Stimulated activated CD4-positive, alpha-beta T cell treated with anti-CD3 and anti-CD28 coated beads, Interleukin-2, amount 100 ng/mL, for 4 hours (primary cell): ENCODE measurements around the gene FAM184A.
"Not testable (repeated sequence)": the region's sequence is repeated elsewhere in the genome, so short reads cannot be mapped to it uniquely, and the experiment has no call there.

Experiments used
- DNase-seq: peaks from one replicate; pipeline ENCODE4 v3.0.0-alpha.2; 2020; ENCODE audit warnings: low read depth

FAM184A gene

DNA sequence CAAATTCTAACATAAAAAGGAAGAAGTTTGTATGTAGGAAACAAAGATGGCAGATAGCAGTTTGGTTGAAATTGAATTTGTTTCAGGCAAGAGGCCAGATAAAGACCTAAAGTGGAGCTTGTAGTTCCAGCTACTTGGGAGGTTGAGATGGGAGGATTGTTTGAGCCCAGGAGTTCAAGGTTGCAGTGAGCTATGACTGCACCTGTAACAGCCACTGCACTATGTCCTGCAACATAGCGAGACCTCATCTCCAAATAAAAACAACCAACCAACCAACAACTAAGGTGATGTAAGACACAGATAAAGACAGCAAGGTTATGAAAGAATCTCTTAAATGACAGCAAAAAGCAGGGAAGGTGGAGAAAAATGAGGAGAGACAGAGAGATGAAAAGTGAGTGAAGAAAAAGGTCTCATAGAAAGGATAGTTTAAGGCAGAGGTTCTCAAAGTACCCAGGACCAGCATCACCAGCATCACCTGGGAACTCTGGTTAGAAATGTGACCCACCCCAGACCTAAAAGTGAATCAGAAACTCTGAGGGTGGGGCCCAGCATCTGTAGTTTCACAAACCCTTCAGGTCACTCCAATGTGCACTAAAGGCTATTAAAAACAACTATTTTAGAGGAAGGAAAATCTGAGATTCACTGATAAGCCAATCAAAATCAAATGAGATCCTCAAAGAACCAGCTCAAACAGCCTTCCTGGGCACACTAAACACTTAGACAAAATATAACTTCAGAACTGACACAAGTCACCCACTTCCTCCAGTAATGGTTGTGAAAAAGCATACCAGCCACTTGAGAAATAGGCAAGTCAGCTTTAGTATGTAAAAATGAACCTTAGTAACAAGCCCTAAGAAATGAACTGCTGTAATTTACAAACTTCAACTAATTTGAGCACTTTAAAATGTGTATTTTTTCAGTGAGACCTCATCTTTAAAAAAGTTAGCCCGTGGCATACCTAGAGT lies 57.6 kb downstream of the FAM184A start:
- no peak for DNase-seq

DNA sequence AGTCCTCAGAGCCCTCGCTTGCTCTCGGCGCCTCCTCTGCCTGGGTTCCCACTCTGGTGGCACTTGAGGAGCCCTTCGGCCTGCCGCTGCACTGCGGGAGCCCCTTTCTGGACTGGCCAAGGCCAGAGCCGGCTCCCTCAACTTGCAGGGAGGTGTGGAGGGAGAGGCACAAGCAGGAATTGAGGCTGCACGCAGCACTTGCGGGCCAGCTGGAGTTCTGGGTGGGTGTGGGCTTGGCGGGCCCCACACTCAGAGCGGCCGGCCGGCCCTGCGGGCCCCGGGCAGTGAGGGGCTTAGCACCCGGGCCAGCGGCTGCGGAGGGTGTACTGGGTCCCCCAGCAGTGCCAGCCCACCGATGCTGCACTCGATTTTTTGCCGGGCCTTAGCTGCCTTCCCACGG lies 63.3 kb downstream of the FAM184A start:
- not testable (repeated sequence) for DNase-seq

- DNase-seq: no peak
Observed at GRCh38 chr6:119012521-119012920, 65.9 kb downstream of the FAM184A start.

- DNase-seq: not testable (repeated sequence)
Observed at GRCh38 chr6:119009266-119009665, 69.2 kb downstream of the FAM184A start.

GRCh38 chr6:119006974-119007373 lies 71.5 kb downstream of the FAM184A start:
- no peak for DNase-seq

- no peak for DNase-seq
Observed at GRCh38 chr6:119002069-119002468, 76.4 kb downstream of the FAM184A start.

- no peak for DNase-seq
Observed at GRCh38 chr6:118999494-119000040, 78.9 kb downstream of the FAM184A start.

DNA sequence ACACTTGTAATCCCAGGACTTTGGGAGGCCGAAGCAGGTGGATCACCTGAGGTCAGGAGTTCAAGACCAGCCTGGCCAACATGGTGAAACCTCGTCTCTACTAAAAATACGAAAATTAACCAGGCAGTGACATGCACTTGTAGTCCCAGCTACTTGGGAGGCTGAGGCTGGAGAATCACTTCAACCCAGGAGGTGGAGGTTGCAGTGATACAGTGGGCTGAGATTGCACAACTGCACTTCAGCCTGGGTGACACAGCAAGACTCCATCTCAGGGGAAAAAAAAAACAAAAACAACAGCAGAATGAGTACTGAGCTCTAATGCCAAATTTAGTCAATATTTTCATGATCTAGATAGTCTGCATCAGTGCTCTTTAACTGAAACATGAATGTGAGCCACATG lies 81.0 kb downstream of the FAM184A start:
- DNase-seq: not testable (repeated sequence)

- no peak for DNase-seq
Observed at GRCh38 chr6:118996289-118996820, 82.1 kb downstream of the FAM184A start.

GRCh38 chr6:118993803-118994251 lies 84.6 kb downstream of the FAM184A start:
- DNase-seq: no peak

DNA sequence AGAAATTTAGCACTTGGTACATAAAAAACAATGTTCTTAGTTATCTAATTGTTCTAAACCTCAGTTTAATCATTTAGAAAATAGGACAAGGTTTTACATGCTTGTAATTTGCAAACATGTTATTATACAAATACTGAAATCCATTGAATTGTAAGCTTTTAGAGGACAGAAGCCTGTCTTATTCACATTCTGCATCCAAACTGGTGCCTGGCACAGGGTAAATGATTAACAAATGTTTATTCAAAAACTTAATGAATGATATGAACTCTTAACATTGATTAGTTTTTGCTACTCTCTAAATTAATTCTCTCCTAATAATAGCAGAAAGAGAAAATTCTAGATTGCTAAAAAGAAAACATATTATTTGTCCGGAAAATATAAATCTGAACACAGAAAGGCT lies 85.1 kb downstream of the FAM184A start:
- no peak for DNase-seq

DNA sequence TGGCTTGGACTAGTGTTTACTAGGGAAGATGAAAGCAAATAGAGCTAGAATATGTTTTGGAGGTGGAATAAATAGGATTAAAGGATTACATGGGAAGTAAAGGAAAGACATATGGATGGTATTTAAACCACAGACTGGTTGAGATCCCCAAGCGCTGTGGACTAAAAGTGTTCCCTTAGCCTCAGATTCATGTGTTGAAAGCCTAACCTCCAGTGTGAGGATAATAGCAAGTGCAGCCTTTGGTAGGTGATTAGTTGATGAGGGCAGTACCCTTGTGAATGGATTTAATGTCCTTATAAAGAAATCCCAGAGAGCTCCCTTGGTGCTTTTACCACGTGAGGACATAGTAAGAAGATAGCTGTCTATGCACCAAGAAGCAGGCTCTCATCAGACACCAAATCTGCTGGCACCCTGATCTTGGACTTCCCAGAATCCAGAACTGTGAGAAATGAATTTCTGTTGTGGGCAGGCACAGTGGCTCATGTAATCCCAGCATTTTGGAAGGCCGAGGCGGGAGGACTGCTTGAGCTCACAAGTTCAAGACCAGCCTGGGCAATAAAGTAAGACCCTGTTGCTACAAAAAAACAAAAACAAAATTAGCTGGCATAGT lies 86.2 kb downstream of the FAM184A start:
- DNase-seq: no peak

GRCh38 chr6:118986312-118986711 lies 92.2 kb downstream of the FAM184A start:
- DNase-seq: no peak

- DNase-seq: no peak
Observed at GRCh38 chr6:118985123-118985830, 93.2 kb downstream of the FAM184A start.

GRCh38 chr6:118984342-118984741 lies 94.1 kb downstream of the FAM184A start:
- DNase-seq: no peak

DNA sequence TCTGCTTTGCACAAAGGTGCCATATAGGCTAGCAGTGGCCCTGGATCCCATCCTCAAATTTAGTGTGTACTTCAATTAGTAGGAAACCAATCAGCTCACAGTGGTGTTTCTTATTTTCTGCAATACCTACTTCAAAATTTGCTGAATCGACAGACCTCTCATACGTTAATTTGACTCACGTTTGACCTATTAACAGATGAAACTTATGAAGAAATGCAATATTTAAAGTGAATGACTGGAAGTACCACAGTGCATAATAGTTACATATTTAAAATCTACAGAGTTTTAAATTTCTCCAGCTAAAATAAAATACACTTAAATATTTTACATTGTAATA lies 95.9 kb downstream of the FAM184A start:
- no peak for DNase-seq

DNA sequence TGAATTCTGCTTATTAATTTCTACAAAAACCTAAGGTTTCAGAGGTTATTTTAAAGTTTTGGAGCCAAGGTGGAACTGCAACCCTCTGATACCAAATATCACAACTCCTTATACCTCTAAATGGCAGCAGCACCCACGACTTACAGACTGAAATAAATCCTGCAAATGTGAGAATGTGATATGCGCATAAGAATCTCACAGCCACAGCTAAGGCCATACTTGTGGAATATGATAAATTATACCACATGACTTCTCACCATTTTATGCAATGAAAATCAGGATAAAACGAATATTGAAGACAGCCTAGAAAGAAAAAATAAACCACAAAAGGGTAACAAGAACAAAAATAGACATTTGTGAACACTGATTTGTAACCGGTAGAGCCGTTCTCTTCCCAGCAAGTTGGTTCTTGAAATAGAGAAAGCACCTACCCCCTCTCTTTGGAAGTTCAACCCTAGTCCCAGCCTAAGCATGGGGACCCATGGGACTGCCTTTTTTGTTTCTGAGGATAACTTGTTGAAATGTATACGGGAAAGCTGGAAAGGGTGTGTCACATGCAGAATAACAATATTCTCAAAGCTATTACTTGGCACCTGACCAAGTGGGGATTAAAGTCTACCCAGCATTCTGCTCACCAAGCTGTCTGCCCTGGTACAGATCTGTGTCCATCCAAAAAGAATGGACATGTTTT lies 96.4 kb downstream of the FAM184A start:
- DNase-seq: no peak

DNA sequence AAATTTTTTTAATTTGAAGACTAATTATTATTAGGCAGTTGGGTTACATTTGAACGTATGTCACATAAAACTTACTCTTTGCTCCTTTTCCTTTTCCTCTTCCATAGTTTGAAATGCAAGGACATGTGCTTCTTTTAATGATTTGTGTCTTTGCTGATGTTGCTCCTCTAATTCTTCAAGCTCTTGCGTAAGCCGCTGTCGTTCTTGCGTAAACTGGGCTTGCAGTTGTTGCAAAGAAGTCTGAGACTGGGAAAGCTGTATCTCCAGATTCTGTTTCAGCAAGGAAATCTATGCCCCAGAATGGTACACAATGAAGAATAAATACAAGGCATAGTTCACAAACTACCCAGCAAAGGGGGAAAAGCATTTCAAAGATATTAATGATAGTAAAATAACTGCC lies 98.4 kb downstream of the FAM184A start:
- DNase-seq: no peak

- DNase-seq: no peak
Observed at GRCh38 chr6:118974790-118975189, 103.7 kb downstream of the FAM184A start.

- no peak for DNase-seq
Observed at GRCh38 chr6:118971682-118972081, 106.8 kb downstream of the FAM184A start.

DNA sequence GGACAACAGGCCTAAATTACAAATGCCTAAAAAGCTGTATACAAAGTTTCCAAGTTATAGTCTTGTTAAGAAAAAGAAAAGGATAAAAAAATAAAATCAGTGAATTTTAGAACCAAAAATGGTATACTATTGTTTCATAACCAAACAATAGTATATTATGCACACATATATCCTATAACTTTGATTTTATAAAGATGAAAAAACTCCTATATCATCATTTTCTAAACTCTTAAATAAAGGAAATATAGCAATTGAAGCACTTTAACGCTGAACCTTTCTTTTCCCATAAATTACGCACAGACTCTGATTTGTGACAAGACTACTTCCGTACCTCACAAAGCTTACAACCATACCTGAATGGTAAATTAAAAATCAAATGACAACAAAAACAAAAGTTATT lies 107.6 kb downstream of the FAM184A start:
- no peak for DNase-seq

- no peak for DNase-seq
Observed at GRCh38 chr6:118968416-118968815, 110.0 kb downstream of the FAM184A start.
